ENCODE data around the gene HOXA11.
A peak's percentile ranks its signal among the peaks of the same experiment; 100 is the strongest.

The HOXA11 gene

DNA sequence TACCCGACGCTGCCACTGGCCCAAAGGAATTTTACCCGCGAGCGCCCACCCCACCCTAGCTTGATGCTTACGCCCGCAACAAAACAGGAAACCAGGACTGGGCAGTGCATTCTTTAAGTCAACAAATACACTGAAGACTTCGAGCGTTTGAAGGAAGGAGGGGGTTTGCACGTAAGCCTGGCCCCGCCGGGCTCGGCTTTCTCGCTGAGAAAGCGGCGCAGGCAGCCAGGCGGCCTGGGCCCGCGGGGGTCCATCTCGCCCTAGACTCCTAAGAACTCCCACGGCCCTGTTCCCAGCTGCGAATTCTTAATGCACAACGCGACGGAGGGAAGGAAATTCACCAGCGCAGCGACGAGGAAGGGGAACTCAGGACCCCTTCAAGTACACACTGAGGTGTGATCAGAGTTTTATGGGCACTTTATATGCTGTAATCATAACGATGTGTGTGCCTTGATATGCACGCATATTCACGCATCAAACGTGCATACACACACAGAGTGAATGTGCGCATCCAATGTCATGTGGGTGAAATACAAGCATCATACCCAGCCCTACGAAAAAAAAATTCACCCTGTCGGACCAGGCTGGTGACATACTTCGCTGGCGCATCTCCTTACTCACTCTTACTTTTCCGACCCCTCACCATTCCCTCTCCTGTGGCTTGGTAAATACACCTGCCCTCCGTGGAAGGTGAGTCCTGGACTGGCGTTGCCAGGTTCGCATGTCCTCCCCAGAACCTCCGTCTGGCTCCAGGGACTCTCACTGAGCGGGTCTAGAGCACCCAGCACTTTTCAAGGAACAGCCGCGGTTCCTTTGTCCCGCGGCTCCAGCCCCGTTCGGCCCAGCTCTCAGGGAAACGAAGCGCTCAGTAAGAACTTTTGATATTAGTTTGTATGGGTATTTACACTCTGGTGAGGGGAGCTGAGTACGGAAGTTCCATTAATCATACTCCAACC lies 20.6 kb upstream of the HOXA11 start:
- Histone ChIP-seq H3K27me3 (ENCODE audit: control insufficient read depth in 1 of 2, insufficient read depth in 2 of 2, low read length in 2 of 2) (peaks cover 80 to 88% of the 10 kb centered on the region in 2 donors), H3K9me3 (ENCODE audit: control insufficient read depth in 2 of 2, low read length in 2 of 2) (no peaks in the 10 kb centered on the region), H3K36me3 (ENCODE audit: control insufficient read depth in 2 of 2, insufficient read depth in 2 of 2, low read length in 2 of 2) (no peaks in the 10 kb centered on the region), H3K4me1 (ENCODE audit: control insufficient read depth, insufficient read depth, low read length) (peaks cover 20% of the 10 kb centered on the region), H3K9ac (ENCODE audit: low read length in 2 of 2) (no peak overlapping the region), H3K27ac (ENCODE audit: low read length) (no peak overlapping the region), H3K4me3 (ENCODE audit: low read length in 2 of 2) (peak overlapping the region in 1 of 2 donors; percentile 29)

DNA sequence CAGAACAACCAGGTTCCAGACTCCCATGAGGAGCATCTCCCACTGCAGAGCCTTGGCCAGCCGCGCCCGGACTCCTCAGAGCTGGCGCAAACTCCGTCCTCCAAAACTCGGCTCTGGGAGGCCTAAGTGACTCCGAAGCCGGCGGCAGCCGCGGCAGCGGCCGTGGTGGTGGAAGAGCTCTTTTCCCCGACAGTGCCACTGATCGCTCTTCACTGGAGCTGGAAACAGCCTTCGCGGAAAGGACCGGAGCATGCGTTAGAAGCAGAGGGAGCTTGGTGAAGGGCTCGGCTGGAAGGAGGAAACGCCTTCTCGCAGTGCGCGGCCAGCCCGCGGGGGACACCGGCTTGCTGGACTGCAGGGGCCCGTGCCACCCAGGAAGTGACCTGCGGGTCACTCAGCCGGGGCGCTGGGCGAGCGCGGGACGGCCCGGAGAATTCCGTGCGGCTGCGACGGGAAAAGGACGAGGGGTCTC lies 19.9 kb upstream of the HOXA11 start:
- Histone ChIP-seq H3K36me3 (ENCODE audit: control insufficient read depth in 2 of 2, insufficient read depth in 2 of 2, low read length in 2 of 2) (no peaks in the 10 kb centered on the region), H3K27ac (ENCODE audit: low read length) (no peak overlapping the region), H3K9me3 (ENCODE audit: control insufficient read depth in 2 of 2, low read length in 2 of 2) (no peaks in the 10 kb centered on the region), H3K4me1 (ENCODE audit: control insufficient read depth, insufficient read depth, low read length) (peaks cover 25% of the 10 kb centered on the region), H3K9ac (ENCODE audit: low read length in 2 of 2) (no peak overlapping the region), H3K4me3 (ENCODE audit: low read length in 2 of 2) (peak overlapping the region in 1 of 2 donors; percentile 29), H3K27me3 (ENCODE audit: control insufficient read depth in 1 of 2, insufficient read depth in 2 of 2, low read length in 2 of 2) (peaks cover 76 to 86% of the 10 kb centered on the region in 2 donors)

DNA sequence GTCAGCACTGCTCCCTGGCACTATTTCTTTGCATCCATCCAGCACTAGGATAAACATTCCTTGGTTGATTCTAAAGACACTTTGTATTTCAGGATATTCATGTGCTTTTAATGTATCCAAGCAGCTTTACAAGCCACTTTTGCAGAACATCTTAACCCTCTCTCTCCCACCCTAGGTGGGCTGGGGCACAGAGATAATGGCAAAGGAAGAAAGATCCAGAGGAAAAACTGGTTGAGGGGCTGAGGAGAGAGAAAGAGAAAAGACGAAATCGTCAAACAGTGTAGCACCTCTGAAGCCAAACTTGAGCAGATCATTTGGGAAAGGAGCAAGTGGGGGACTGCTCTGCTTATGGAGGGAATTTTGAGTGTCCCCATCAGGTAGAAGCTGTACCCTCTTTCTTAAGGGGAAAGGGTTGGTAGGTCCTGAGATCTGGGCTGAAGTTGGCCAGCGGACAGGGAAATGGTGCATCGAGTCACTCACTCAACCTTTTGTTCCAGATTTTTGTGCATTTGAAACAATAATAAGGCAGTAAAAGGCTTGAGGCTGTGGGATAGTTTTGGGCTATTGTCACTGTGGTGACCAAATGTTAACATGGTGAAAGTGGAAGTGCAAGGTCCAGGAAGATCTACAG lies 19.0 kb upstream of the HOXA11 start:
- Histone ChIP-seq H3K4me3 (ENCODE audit: low read length in 2 of 2) (no peak overlapping the region), H3K4me1 (ENCODE audit: control insufficient read depth, insufficient read depth, low read length) (peaks cover 29% of the 10 kb centered on the region), H3K27ac (ENCODE audit: low read length) (no peak overlapping the region), H3K9me3 (ENCODE audit: control insufficient read depth in 2 of 2, low read length in 2 of 2) (no peaks in the 10 kb centered on the region), H3K9ac (ENCODE audit: low read length in 2 of 2) (no peak overlapping the region), H3K36me3 (ENCODE audit: control insufficient read depth in 2 of 2, insufficient read depth in 2 of 2, low read length in 2 of 2) (no peaks in the 10 kb centered on the region), H3K27me3 (ENCODE audit: control insufficient read depth in 1 of 2, insufficient read depth in 2 of 2, low read length in 2 of 2) (peaks cover 74 to 88% of the 10 kb centered on the region in 2 donors)

DNA sequence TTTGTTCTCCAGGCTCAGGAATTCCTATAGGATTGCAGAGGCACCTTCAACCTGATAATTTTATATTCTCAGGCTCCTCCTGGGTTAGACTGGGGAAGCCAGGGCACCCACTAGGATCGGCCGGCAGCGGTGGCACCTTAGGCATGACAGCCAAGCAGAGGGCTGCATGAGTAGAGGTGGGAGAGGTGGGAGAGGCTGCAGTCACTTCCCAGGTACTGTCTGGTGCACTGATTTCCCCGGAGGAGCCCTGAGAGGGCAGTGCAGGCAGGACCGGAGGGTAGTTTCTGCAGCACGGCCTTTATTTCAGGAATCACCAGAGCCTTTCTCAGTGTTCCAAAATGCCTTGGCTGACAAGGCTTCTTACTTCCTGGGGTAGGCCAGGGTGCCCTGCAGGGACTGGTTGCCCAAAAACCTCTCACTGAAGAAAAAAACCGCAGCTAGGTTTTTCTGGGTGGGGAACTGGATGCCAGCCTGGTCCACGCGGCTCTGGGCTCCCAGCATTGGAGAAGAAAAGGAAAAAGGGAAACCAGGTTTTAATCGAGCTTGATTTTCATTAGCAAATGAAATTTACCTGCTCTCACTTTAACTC lies 18.4 kb upstream of the HOXA11 start:
- H3K9ac ChIP-seq (ENCODE audit: low read length in 2 of 2) = no peak overlapping the region
- H3K27me3 ChIP-seq (ENCODE audit: control insufficient read depth in 1 of 2, insufficient read depth in 2 of 2, low read length in 2 of 2) = peaks cover 77 to 89% of the 10 kb centered on the region in 2 donors
- no peaks in the 10 kb centered on the region for H3K36me3 ChIP-seq (ENCODE audit: control insufficient read depth in 2 of 2, insufficient read depth in 2 of 2, low read length in 2 of 2)
- no peaks in the 10 kb centered on the region for H3K9me3 ChIP-seq (ENCODE audit: control insufficient read depth in 2 of 2, low read length in 2 of 2)
- H3K4me1 ChIP-seq (ENCODE audit: control insufficient read depth, insufficient read depth, low read length) = peaks cover 30% of the 10 kb centered on the region
- no peak overlapping the region for H3K4me3 ChIP-seq (ENCODE audit: low read length in 2 of 2)
- no peak overlapping the region for H3K27ac ChIP-seq (ENCODE audit: low read length)

DNA sequence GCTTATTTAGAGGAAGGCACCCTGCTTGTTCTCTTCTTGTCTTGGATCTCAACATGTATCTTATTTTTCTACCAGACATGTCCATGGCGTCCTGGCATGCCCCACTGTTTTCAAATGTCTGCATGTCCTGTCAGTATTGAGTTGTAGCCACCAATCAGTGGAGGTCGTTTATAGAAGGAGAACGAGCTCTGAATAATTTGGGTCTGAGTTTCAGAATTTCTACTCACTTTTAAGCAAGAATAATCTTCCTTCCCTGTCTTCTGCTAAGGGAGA lies 17.8 kb upstream of the HOXA11 start:
- Histone ChIP-seq H3K9me3 (ENCODE audit: control insufficient read depth in 2 of 2, low read length in 2 of 2) (peaks cover 0 to 1% of the 10 kb centered on the region in 2 donors), H3K27ac (ENCODE audit: low read length) (no peak overlapping the region), H3K36me3 (ENCODE audit: control insufficient read depth in 2 of 2, insufficient read depth in 2 of 2, low read length in 2 of 2) (no peaks in the 10 kb centered on the region), H3K4me3 (ENCODE audit: low read length in 2 of 2) (no peak overlapping the region), H3K4me1 (ENCODE audit: control insufficient read depth, insufficient read depth, low read length) (peaks cover 30% of the 10 kb centered on the region), H3K9ac (ENCODE audit: low read length in 2 of 2) (no peak overlapping the region), H3K27me3 (ENCODE audit: control insufficient read depth in 1 of 2, insufficient read depth in 2 of 2, low read length in 2 of 2) (peaks cover 81 to 89% of the 10 kb centered on the region in 2 donors)

DNA sequence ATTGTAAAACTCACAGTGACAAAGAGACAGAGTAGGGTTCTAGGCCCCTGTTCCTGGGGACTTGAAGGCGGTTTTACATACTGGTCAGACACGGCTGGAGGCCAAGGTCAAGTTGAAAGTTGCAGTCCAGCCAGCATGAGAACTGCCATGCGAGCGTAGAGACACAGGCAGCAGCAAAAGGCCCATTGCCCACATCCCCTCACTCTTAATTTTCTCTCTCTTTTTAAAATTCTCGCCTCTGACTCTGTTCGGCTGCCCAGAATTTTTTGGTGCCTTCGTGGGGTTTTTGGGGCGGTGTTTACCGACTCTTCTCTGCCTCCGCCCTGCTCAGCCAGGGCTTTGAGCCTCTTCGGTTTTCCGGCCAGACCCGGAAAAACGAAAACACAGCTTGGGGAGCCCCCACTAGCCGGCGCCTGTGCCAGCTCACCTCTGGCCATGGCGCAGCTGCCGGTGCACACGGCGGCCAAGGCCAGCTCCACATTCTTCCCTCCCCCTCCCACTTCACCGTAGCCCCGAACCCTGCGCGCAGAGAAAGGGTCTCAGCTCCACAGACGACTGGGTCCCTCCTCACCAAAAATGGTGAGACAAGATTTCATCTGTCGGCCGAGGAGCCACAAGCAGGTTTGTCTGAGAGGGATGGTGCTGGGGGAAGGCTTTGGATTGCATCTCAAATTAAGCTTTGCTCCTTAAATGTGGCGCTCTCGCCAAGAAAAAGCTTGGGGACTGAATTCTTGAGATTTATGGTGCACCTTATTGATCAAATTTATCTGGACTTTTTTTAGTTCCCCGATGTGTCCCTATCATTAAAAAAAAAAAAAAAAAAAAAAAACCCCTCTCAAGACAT lies 17.2 kb upstream of the HOXA11 start:
- H3K9me3 ChIP-seq (ENCODE audit: control insufficient read depth in 2 of 2, low read length in 2 of 2) = peaks cover 0 to 3% of the 10 kb centered on the region in 2 donors
- no peak overlapping the region for H3K9ac ChIP-seq (ENCODE audit: low read length in 2 of 2)
- no peak overlapping the region for H3K27ac ChIP-seq (ENCODE audit: low read length)
- no peaks in the 10 kb centered on the region for H3K36me3 ChIP-seq (ENCODE audit: control insufficient read depth in 2 of 2, insufficient read depth in 2 of 2, low read length in 2 of 2)
- H3K4me1 ChIP-seq (ENCODE audit: control insufficient read depth, insufficient read depth, low read length) = peaks cover 30% of the 10 kb centered on the region
- no peak overlapping the region for H3K4me3 ChIP-seq (ENCODE audit: low read length in 2 of 2)
- peaks cover 83 to 89% of the 10 kb centered on the region in 2 donors for H3K27me3 ChIP-seq (ENCODE audit: control insufficient read depth in 1 of 2, insufficient read depth in 2 of 2, low read length in 2 of 2)

DNA sequence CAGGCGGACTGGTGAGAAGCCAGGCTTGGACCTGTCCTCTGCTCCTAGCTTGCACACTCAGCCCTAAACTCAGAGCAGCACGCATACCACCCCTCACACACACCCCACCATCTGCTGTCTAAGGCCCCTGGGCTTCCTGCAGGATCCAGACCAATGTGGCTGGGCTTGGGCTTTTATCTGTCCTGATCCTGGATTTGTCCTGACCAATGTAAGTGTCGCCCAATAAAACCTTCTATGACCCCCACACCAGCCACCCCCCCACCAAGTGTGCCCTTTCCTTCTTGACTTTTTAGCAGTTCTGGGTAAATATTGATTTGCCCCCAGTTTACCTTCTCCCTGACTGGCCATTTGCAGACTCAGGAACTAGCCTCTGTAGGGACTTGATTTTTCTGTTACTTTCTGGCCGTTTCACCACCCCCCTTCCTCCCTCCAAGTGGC lies 16.6 kb upstream of the HOXA11 start:
- no peak overlapping the region for H3K9ac ChIP-seq (ENCODE audit: low read length in 2 of 2)
- H3K4me3 ChIP-seq (ENCODE audit: low read length in 2 of 2) = peak overlapping the region; percentile 37 to 60
- H3K27ac ChIP-seq (ENCODE audit: low read length) = no peak overlapping the region
- H3K36me3 ChIP-seq (ENCODE audit: control insufficient read depth in 2 of 2, insufficient read depth in 2 of 2, low read length in 2 of 2) = no peaks in the 10 kb centered on the region
- H3K9me3 ChIP-seq (ENCODE audit: control insufficient read depth in 2 of 2, low read length in 2 of 2) = peaks cover 0 to 3% of the 10 kb centered on the region in 2 donors
- peaks cover 30% of the 10 kb centered on the region for H3K4me1 ChIP-seq (ENCODE audit: control insufficient read depth, insufficient read depth, low read length)
- H3K27me3 ChIP-seq (ENCODE audit: control insufficient read depth in 1 of 2, insufficient read depth in 2 of 2, low read length in 2 of 2) = peaks cover 80 to 89% of the 10 kb centered on the region in 2 donors

DNA sequence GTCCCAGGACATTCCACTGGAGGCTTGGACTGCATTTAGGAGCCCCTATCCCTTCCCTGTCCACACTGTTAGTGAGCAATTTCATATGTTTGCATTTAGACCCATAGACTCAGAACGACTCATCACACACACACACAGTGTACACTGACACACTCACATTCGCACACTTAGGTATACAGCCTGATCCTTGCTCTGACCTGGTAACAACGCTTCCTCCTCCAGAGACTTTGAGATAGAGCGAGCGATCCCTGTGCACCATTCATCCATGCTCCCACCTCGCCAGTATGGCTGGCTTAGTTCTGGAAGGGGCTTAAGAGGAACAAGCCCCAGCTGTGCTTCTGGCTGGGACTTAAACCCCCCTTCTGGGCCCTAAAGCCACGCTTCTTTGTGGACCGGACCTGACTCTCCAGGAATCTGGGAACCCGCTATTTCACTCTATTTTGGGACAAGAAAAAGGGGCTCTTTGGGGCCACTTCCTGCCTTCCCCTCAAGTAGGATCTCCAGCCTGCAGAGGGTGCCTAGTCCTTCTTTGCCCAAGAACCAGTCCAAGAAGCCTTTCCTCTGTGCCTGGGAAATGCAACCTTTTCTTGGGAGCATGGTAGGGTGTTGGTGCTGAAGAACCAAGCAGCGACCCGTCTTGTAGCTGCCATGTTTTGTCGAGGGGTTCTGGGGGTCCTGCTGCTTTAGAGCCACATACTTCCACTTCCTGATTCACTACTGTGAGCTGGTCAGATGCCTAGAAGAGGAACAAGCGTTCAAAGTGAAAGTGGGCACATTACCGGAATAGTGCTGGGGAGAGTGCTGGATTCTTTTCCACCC lies 15.9 kb upstream of the HOXA11 start:
- Histone ChIP-seq H3K4me3 (ENCODE audit: low read length in 2 of 2) (peak overlapping the region; percentile 37 to 60), H3K27ac (ENCODE audit: low read length) (no peak overlapping the region), H3K4me1 (ENCODE audit: control insufficient read depth, insufficient read depth, low read length) (peaks cover 30% of the 10 kb centered on the region), H3K9ac (ENCODE audit: low read length in 2 of 2) (no peak overlapping the region), H3K9me3 (ENCODE audit: control insufficient read depth in 2 of 2, low read length in 2 of 2) (peaks cover 0 to 3% of the 10 kb centered on the region in 2 donors), H3K36me3 (ENCODE audit: control insufficient read depth in 2 of 2, insufficient read depth in 2 of 2, low read length in 2 of 2) (no peaks in the 10 kb centered on the region), H3K27me3 (ENCODE audit: control insufficient read depth in 1 of 2, insufficient read depth in 2 of 2, low read length in 2 of 2) (peaks cover 80 to 90% of the 10 kb centered on the region in 2 donors)

DNA sequence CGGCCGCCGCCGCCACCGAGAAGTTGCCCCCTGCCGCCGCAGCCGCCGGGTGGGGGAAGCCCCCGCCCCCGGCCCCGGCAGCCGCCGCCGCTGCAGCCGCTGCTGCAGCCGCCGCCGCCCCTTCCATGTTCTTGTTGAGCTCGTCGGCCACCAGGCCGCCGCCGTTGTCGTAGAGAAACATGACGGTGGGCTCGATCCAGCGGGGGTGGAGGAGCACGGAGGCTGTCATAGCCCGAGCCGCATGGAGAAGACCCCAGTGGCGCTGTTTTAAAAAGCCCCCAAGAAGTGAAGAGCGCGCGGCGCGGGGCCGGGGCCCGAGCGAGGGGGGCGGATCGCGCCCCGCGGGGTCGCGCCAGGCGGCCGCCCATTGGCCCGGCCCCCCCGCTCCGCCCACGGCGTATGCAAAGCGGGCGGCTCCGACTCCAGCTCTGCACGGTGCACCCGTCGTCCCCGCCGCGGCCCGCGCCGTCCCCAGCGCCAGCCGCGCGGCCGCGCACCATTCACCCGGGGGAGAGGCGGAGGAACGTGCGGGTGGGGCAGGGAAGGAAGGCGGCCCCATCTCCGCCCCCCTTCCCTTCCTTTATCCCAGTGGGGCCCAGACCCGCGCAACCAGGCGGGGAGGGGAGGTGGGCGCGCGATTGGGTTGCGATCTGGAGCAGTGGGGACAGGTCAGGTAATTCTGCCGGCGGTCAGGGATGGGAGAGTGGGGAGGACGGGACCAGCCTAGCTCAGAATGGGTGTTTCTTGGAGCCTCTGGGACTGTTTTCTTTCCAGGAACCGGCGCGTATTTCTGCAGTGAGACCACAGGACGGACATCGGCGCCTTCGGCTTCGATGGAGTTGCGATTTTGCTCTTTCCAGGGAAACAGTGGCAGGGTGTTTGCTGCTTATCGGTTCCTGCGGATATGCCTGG lies 15.1 kb upstream of the HOXA11 start, which contains the start of gene HOXA13:
Gene HOXA13 (minus strand): TSS at position 243 of the 912 bp plus-strand sequence. CDS start 14 bp downstream, at position 229.
- peaks cover 23% of the 10 kb centered on the region for H3K4me1 ChIP-seq (ENCODE audit: control insufficient read depth, insufficient read depth, low read length)
- peaks cover 79 to 88% of the 10 kb centered on the region in 2 donors for H3K27me3 ChIP-seq (ENCODE audit: control insufficient read depth in 1 of 2, insufficient read depth in 2 of 2, low read length in 2 of 2)
- H3K36me3 ChIP-seq (ENCODE audit: control insufficient read depth in 2 of 2, insufficient read depth in 2 of 2, low read length in 2 of 2) = no peaks in the 10 kb centered on the region
- no peak within 1 kb of the TSS for H3K9ac ChIP-seq (ENCODE audit: low read length in 2 of 2)
- H3K4me3 ChIP-seq (ENCODE audit: low read length in 2 of 2) = peak within 1 kb of the TSS in 1 of 2 donors; percentile 60
- peaks cover 0 to 3% of the 10 kb centered on the region in 2 donors for H3K9me3 ChIP-seq (ENCODE audit: control insufficient read depth in 2 of 2, low read length in 2 of 2)
- H3K27ac ChIP-seq (ENCODE audit: low read length) = no peak within 1 kb of the TSS
